GM21390 (cell line): ENCODE measurements around the gene MPP4.

Experiments used
- ATAC-seq: cut with Tn5 transposase; IDR thresholded peaks from one replicate; pipeline ENCODE4 v1.9.1; 2021; ENCODE audit not compliant: unreplicated experiment

The MPP4 gene

GRCh38 chr2:201630577-201630976 is 67.9 kb downstream of the MPP4 start:
- no peak for ATAC-seq

GRCh38 chr2:201628545-201628944 is 69.9 kb downstream of the MPP4 start:
- no peak for ATAC-seq

GRCh38 chr2:201622306-201622970 is 76.0 kb downstream of the MPP4 start:
- no peak for ATAC-seq

- ATAC-seq: no peak
These were observed 77.0 kb downstream of the MPP4 start for GRCh38 chr2:201621293-201621999.

- ATAC-seq: no peak
These were observed 79.4 kb downstream of the MPP4 start for GRCh38 chr2:201618744-201619662.

- no peak for ATAC-seq
These were observed 90.4 kb downstream of the MPP4 start for GRCh38 chr2:201608021-201608420.

GRCh38 chr2:201607568-201607967 is 90.9 kb downstream of the MPP4 start:
- no peak for ATAC-seq

- no peak for ATAC-seq
These were observed 97.5 kb downstream of the MPP4 start for GRCh38 chr2:201600906-201601305.

- no peak for ATAC-seq
These were observed 101.0 kb downstream of the MPP4 start for GRCh38 chr2:201597397-201597796.
